AG04450 (cell line): ENCODE data around the gene SCTR. TPM values are rescaled to one million over a fixed set of nuclear protein-coding genes. Genes with fewer than 3 reads are reported as not detected.

Experiments used
- CTCF ChIA-PET: fragments of 300-600, 350-600 bp; formaldehyde crosslinking; extraction: SDS; loops from one replicate; lab custom pipeline; 2022; ENCODE audit warnings: antibody characterized with exemption, inconsistent platforms; lab: Charles Lee
- POLR2A ChIA-PET: fragments of 350-600 bp; formaldehyde crosslinking; extraction: SDS; loops from one replicate; lab custom pipeline; 2021; ENCODE audit warnings: antibody characterized with exemption, inconsistent platforms; lab: Yijun Ruan, JAX
- DNase-seq: peaks from one replicate; pipeline ENCODE4 v3.0.0-alpha.2; 2011; ENCODE audit warnings: low read depth, low spot score
- H3K27ac ChIP-seq: one replicate; pipeline ENCODE4 v1.5.1; 2012; ENCODE audit warnings: low read depth, low read length, control low read depth
- H3K27me3 ChIP-seq: one replicate; pipeline ENCODE4 v1.6.0; 2012; ENCODE audit warnings: low read length; ENCODE audit not compliant: control insufficient read depth, insufficient read depth
- H3K4me3 ChIP-seq: 2 replicates; pipeline ENCODE4 v1.5.1; 2011; ENCODE audit warnings: mild to moderate bottlenecking, low read depth, low read length, control low read depth
- H3K9me3 ChIP-seq: 2 replicates; pipeline ENCODE4 v1.5.1; 2012; ENCODE audit warnings: low read length; ENCODE audit not compliant: control insufficient read depth, insufficient read depth
- CTCF ChIP-seq: IDR thresholded peaks from 2 replicates; pipeline ENCODE4 v1.5.1; 2011; ENCODE audit warnings: low read depth, low read length, control low read depth, inconsistent platforms
- polyA plus RNA-seq: library from polyadenylated mRNA; depleted of rRNA; stranded (reverse); fragments of >200 nt; gene quantifications from 2 replicates; pipeline ENCODE4 v1.2.3, GENCODE V29; 2011

The SCTR gene
- polyA plus RNA-seq, 1 experiment, result not detected

- Histone ChIP-seq H3K4me3 (no peak overlapping the region), H3K27me3 (peaks cover 11% of the 10 kb centered on the region), H3K9me3 (no peaks in the 10 kb centered on the region), H3K27ac (no peak overlapping the region)
- ChIA-PET CTCF (no interaction called here), POLR2A (no interaction called here)
- no peak for DNase-seq
- no peak for TF ChIP-seq CTCF
Observed at GRCh38 chr2:119419065-119419464, 105.2 kb downstream of the SCTR start.

- POLR2A ChIA-PET, result no interaction called here
- H3K27ac ChIP-seq, result no peak overlapping the region
- no peaks in the 10 kb centered on the region for H3K9me3 ChIP-seq
- H3K4me3 ChIP-seq, result no peak overlapping the region
- peaks cover 14% of the 10 kb centered on the region for H3K27me3 ChIP-seq
- DNase-seq, result no peak
- TF ChIP-seq CTCF, result no peak
- CTCF ChIA-PET, result no interaction called here
Observed at GRCh38 chr2:119417908-119418307, 106.4 kb downstream of the SCTR start.

GRCh38 chr2:119416299-119416923 is 107.9 kb downstream of the SCTR start:
- Histone ChIP-seq H3K4me3 (no peak overlapping the region), H3K27me3 (peaks cover 16% of the 10 kb centered on the region), H3K27ac (no peak overlapping the region), H3K9me3 (no peaks in the 10 kb centered on the region)
- CTCF ChIA-PET, result interaction anchor here (0.7 kb wide), 1 partner anchor 46 kb away, joined by 3 read pairs; no protein-coding TSS in a partner anchor
- TF ChIP-seq CTCF, result no peak
- POLR2A ChIA-PET, result interaction anchor here (0.6 kb wide), 1 partner anchor 153 kb away, joined by 3 read pairs; no protein-coding TSS in a partner anchor
- no peak for DNase-seq

- Histone ChIP-seq H3K9me3 (no peaks in the 10 kb centered on the region), H3K27ac (no peak overlapping the region), H3K4me3 (no peak overlapping the region), H3K27me3 (peaks cover 12% of the 10 kb centered on the region)
- DNase-seq, result no peak
- ChIA-PET CTCF (interaction anchor here (0.7 to 0.8 kb wide), 2 partner anchors 47 to 60 kb away, joined by 3 read pairs; no protein-coding TSS in a partner anchor), POLR2A (interaction anchor here (0.6 kb wide), 1 partner anchor 154 kb away, joined by 3 read pairs; no protein-coding TSS in a partner anchor)
- TF ChIP-seq CTCF, result no peak
Observed at GRCh38 chr2:119415630-119416029, 108.7 kb downstream of the SCTR start.

GRCh38 chr2:119414894-119415293 is 109.4 kb downstream of the SCTR start:
- CTCF ChIA-PET, result interaction anchor here (0.8 to 2.3 kb wide), 2 partner anchors 61 kb away, joined by 3 to 12 read pairs; no protein-coding TSS in a partner anchor
- no peak overlapping the region for H3K4me3 ChIP-seq
- no peak for TF ChIP-seq CTCF

More at GRCh38 chr2:119414894-119415293, 109.4 kb downstream of the SCTR start:
- no peak for DNase-seq
- POLR2A ChIA-PET, result no interaction called here
- Histone ChIP-seq H3K27me3 (peaks cover 7% of the 10 kb centered on the region), H3K9me3 (no peaks in the 10 kb centered on the region), H3K27ac (no peak overlapping the region)
